Retinal pigment epithelial cell (primary cell): ENCODE data around the gene USP50.

ENCODE experiments used
- DNase-seq: peaks from one replicate; pipeline ENCODE4 v3.0.0-alpha.2; 2010; ENCODE audit warnings: low read depth
- H3K4me3 ChIP-seq: 2 replicates; pipeline ENCODE4 v1.5.1; 2011; ENCODE audit warnings: mild to moderate bottlenecking, low read length, control low read depth, moderate library complexity
- TF ChIP-seq, protein P1 (sequence below): conservative IDR thresholded peaks from 2 replicates; pipeline ENCODE4 v1.5.1; 2011; ENCODE audit warnings: low read depth, low read length, control low read depth, inconsistent platforms

The USP50 gene

DNA sequence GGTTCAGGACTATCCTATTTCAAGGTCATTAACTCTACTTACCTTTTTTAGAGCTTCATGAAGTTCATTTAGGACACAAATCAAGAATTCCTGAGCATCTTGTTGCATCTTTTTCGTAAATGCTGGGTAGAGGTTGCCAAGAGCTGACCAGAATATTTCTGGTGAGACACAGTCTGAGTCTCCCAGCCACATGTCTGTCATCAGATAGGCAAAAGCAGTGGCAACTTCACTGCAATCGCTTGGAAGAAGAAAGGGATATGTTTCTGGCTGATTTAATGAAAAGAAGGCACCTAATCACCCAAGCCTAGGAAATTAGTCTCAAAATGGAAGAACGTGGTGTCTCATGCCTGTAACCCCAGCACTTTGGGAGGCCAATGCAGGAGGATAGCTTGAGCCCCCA is 2.9 kb downstream of the USP50 start:
- TF ChIP-seq, protein P1, sequence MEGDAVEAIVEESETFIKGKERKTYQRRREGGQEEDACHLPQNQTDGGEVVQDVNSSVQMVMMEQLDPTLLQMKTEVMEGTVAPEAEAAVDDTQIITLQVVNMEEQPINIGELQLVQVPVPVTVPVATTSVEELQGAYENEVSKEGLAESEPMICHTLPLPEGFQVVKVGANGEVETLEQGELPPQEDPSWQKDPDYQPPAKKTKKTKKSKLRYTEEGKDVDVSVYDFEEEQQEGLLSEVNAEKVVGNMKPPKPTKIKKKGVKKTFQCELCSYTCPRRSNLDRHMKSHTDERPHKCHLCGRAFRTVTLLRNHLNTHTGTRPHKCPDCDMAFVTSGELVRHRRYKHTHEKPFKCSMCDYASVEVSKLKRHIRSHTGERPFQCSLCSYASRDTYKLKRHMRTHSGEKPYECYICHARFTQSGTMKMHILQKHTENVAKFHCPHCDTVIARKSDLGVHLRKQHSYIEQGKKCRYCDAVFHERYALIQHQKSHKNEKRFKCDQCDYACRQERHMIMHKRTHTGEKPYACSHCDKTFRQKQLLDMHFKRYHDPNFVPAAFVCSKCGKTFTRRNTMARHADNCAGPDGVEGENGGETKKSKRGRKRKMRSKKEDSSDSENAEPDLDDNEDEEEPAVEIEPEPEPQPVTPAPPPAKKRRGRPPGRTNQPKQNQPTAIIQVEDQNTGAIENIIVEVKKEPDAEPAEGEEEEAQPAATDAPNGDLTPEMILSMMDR = no peak
- no peak for DNase-seq
- H3K4me3 ChIP-seq = no peak overlapping the region

DNA sequence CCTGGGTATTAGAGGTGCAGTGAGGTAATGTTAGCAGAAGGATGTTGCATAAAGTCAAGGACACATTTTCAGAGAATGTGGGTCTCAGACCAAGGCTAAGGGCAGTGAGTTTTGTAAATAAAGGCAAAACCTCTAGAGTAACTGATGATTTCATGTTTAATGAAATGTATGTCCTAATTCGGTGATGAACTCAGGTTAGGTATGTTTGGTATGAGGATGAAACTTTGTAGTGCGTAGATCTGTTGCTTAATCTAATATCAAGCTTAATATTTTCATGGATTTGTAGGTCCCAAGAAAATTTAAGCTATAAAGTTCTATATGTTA is 3.6 kb downstream of the USP50 start:
- TF ChIP-seq, protein P1 = no peak
- H3K4me3 ChIP-seq = no peak overlapping the region
- no peak for DNase-seq

DNA sequence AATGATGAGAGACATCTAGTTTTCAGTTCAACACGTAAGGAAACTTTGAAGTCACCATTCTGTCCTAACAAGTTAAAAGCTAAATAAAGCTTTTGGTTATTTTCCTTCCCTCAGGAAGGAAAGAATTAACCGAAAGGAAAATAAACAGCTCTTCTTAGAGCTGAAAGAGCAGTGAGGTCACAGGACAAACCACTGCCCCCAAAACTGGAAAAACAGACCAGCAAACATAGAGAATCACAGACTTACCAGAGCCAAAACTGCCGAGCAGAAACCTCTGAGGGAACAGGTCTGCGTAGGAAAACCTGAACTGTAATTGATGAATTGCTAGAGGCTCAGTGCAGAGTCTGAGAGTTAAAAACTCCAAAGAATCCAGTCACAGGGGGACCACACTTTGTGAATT is 14.7 kb downstream of the USP50 start:
- DNase-seq = no peak
- TF ChIP-seq, protein P1 = no peak
- no peak overlapping the region for H3K4me3 ChIP-seq

DNA sequence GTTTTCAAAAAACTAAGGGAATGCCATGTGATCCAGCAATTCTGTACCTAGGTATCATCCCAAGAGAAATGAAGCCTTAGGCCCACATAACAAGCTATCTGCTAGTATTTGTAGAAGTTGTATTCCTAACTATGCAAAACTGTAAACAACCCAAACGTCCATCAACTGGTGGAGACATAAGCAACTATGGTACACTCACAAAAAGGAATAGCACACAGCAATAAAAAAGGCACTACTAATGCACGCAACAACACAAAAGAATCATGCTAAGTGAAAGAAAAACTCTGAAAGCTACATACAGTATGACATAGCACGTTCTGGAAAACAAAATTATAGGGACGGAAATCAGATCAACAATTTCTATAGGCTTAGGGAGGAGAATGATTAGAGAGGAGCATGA is 15.3 kb downstream of the USP50 start:
- no peak for DNase-seq
- TF ChIP-seq, protein P1 = no peak
- no peak overlapping the region for H3K4me3 ChIP-seq

DNA sequence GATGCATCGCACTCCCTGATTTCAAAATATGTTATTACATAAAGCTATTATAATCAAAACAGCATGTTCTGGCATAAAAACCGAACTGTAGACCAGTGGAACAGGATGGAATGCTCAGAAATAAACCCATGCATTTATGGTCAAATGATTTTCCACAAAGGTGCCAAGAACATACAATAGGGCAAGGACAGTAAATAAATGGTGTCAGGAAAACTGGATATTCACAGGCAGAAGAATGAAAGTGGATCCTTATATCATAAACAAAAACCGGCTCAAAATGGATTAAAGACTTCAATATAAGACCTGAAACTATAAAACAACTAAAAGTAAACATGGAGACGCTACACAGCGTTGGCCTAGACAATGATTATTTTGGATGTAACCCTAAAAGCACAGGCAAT is 22.6 kb downstream of the USP50 start:
- H3K4me3 ChIP-seq = no peak overlapping the region
- DNase-seq = no peak
- TF ChIP-seq, protein P1 = no peak

DNA sequence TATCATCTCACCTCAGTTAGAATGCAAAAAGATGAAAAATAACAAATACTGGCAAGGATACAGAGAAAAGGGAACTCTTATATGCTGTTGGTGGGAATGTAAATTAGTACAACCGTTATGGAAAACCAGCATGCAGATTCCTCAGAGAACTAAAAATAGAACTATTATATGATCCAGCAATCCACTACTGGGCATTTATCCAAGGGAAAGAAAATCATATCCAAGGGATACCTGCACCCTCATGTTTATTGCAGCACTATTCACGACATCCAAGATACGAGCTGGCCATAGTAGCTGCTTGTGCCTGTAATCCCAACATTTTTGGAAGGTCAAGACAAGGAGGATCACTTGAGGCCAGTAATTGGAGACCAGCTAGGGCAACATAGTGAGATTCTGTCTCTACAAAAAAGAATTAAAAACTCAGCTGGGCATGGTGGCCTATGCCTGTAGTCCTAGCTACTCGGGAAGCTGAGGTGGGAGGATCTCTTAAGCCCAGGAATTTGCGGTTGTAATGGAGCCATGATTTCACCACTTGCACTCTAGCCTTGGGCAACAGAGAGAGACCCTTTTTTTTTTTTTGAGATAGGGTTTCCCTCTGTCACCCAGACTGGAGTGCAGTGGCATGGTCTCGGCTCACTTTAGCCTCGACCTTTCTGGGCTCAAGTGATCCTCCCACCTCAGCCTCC is 26.6 kb downstream of the USP50 start:
- no peak overlapping the region for H3K4me3 ChIP-seq
- no peak for DNase-seq
- TF ChIP-seq, protein P1 = no peak

DNA sequence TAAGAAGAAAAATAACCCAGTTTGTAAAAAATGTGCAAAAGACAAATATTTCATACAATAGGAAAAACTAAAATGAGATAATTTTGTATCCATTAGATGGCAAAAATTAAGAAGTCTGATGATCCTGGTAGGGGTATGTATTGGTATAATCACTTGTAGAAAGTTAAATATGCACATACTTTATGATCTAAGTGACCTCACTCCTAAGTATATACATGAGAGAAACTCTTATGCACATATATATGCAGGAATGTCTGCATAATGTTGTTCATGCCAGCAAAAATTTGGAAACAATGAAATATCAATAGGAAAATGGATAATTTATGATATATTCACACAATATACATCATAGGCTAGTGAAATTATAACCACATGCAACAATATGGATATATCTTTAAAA is 33.5 kb downstream of the USP50 start:
- no peak overlapping the region for H3K4me3 ChIP-seq
- TF ChIP-seq, protein P1 = no peak
- DNase-seq = no peak
